Breast epithelium (tissue), 3 donors: ENCODE data around the gene TMEM54.

Experiments used
- POLR2A ChIP-seq: fragments of 450-650 bp; IDR thresholded peaks from one replicate; pipeline ENCODE4 v1.6.1; 2016; ENCODE audit warnings: antibody characterized with exemption, mild to moderate bottlenecking, moderate library complexity
- POLR2AphosphoS5 ChIP-seq, 3 donors: sonication (generic); formaldehyde crosslinking; IDR thresholded peaks; one replicate each; pipeline ENCODE4 v1.6.1; 2017; ENCODE audit warnings: antibody characterized with exemption in 3 of 3
- TF ChIP-seq, protein P1 (sequence below), 3 donors: fragments of 450-650 bp; IDR thresholded peaks; one replicate each; pipeline ENCODE4 v1.5.1; 2016 to 2017; ENCODE audit warnings: antibody characterized with exemption in 3 of 3, mild to moderate bottlenecking in 3 of 3, moderate library complexity in 3 of 3

DNA sequence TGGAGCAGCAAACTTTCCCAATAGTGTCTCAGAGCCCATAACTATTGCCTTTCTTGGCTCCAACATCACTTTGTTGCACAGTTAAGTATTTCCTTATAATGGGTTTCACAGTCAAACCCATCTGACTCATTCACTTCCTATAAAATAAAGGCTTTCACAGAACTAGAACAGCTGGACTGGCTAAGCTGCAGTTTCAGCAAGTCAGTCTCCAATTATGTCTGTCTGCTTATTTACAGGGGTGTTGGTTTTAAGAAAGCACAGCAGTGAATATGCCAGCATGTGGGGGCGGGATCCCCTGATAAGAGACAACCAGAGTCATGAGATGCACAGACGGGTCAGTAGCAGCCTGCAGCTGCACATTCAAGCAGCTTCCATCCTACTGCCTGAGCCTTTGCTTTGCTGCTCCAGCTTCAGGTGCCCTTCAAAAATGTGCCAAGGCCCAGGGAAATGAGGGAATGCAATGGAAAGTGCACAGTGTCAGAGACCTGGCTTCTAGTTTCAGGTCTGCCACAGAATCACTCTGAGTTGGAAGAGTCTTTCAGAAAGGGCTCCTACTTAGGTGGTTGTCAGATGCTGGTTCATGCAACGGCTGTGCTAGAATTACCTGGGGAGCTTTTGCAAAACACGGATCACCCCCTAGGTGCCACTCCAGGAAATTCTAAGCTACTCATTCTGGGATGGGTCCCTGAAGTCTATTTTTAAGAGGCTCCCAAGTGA, 38.6 kb upstream of the TMEM54 start:
- TF ChIP-seq, protein P1, sequence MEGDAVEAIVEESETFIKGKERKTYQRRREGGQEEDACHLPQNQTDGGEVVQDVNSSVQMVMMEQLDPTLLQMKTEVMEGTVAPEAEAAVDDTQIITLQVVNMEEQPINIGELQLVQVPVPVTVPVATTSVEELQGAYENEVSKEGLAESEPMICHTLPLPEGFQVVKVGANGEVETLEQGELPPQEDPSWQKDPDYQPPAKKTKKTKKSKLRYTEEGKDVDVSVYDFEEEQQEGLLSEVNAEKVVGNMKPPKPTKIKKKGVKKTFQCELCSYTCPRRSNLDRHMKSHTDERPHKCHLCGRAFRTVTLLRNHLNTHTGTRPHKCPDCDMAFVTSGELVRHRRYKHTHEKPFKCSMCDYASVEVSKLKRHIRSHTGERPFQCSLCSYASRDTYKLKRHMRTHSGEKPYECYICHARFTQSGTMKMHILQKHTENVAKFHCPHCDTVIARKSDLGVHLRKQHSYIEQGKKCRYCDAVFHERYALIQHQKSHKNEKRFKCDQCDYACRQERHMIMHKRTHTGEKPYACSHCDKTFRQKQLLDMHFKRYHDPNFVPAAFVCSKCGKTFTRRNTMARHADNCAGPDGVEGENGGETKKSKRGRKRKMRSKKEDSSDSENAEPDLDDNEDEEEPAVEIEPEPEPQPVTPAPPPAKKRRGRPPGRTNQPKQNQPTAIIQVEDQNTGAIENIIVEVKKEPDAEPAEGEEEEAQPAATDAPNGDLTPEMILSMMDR (IDR thresholded peaks at IDR 0.05): no peak
- TF ChIP-seq POLR2A: no peak
- TF ChIP-seq POLR2AphosphoS5 (IDR thresholded peaks at IDR 0.05): no peak
